Prostate gland (tissue), 2 donors: ENCODE measurements around the gene PSMA2. TPM values are rescaled to one million over a fixed set of nuclear protein-coding genes. Genes with fewer than 3 reads are reported as not detected.
A peak's percentile ranks its signal among the peaks of the same experiment; 100 is the strongest.

Source experiments
- DNase-seq: peaks from one replicate; pipeline ENCODE4 v3.0.0-alpha.2; 2019; ENCODE audit warnings: low spot score
- H3K27ac ChIP-seq, 2 donors: fragments of 200-600 bp; sonication (generic); 2 replicates each; pipeline ENCODE4 v1.5.1; 2017 to 2019
- H3K27me3 ChIP-seq: fragments of 200-600 bp; sonication (generic); replicated peaks from 2 replicates; pipeline ENCODE4 v1.5.1; 2019; ENCODE audit not compliant: insufficient read depth
- H3K36me3 ChIP-seq, 2 donors: fragments of 200-600 bp; sonication (generic); 1 replicate in 1 of 2; 2 replicates in 1 of 2; pipeline versions ENCODE4 v1.5.1 to v1.8.1; 2017 to 2019
- H3K4me1 ChIP-seq: fragments of 200-600 bp; sonication (generic); replicated peaks from 2 replicates; pipeline ENCODE4 v1.5.1; 2019
- H3K4me3 ChIP-seq, 2 donors: fragments of 200-600 bp; sonication (generic); 2 replicates each; pipeline ENCODE4 v1.5.1; 2017 to 2019
- H3K9me3 ChIP-seq: fragments of 200-600 bp; sonication (generic); 2 replicates; pipeline ENCODE4 v1.5.1; 2017
- POLR2A ChIP-seq: fragments of 450-650 bp; IDR thresholded peaks from one replicate; pipeline ENCODE4 v1.6.1; 2016; ENCODE audit warnings: antibody characterized with exemption, mild to moderate bottlenecking
- POLR2AphosphoS5 ChIP-seq: sonication (generic); formaldehyde crosslinking; IDR thresholded peaks from one replicate; pipeline ENCODE4 v1.6.1; 2017; ENCODE audit warnings: antibody characterized with exemption
- WGBS: methylation state at CpG from one replicate; pipeline ENCODE4 v1.1.5; 2018; 5-methylcytosine and 5-hydroxymethylcytosine counted together
- intact Hi-C: fragments of 100-400 bp; cut with DNase I; formaldehyde crosslinking; loops from one replicate; pipeline ENCODE4 v1.14.2; 2022
- total RNA-seq, 2 donors: library from RNA; depleted of rRNA; stranded (reverse); fragments of >200 nt; gene quantifications; one replicate each; pipeline ENCODE4 v1.1.0, GENCODE V29; 2016
- TF ChIP-seq, protein P1 (sequence below), 4 experiments: fragments of 200-600 bp in 2 of 4; fragments of 450-650 bp in 2 of 4; sonication (generic) in 2 of 4; IDR thresholded peaks; 1 replicate in 3 of 4; 2 replicates in 1 of 4; pipeline ENCODE4 v1.5.1; 2016 to 2019; ENCODE audit warnings: antibody characterized with exemption in 4 of 4, mild to moderate bottlenecking in 2 of 4, moderate library complexity in 2 of 4

Gene PSMA2
- total RNA-seq, 2 donors from 2014 or later: 56.2 to 79.1 TPM

DNA sequence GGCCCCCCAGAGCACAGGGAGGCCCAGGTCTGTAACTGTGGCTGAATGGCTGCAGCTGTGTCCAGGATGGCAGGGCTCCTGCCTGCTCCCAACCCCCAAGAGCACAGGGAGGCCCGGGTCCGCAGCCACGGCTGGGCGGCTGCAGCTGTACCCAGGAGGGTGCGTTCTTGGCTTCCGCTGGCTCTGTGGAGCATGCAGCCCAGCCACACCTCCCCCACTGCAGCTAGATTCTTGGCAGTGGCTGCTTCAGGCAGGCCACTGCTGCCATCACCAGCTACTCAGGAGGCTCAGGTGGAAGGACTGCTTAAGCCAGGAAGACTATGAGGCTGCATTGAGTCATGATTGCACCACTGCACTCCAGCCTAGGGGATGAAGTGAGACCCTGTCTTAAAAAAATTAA is 48.0 kb downstream of the PSMA2 start:
- peak overlapping the region in 1 of 2 donors; percentile 8 for H3K27ac ChIP-seq
- H3K9me3 ChIP-seq: no peaks in the 10 kb centered on the region
- intact Hi-C loops: no loop called here
- H3K36me3 ChIP-seq: no peaks in the 10 kb centered on the region
- no peak overlapping the region for H3K4me3 ChIP-seq
- TF ChIP-seq POLR2A: no peak
- peak; percentile 67 for TF ChIP-seq POLR2AphosphoS5
- WGBS: no CpG with 5 or more reads among the region's 6 CpGs
- no peaks in the 10 kb centered on the region for H3K27me3 ChIP-seq
- peak; percentile 63 for DNase-seq
- H3K4me1 ChIP-seq: no peaks in the 10 kb centered on the region

- DNase-seq: no peak
- H3K27me3 ChIP-seq: no peaks in the 10 kb centered on the region
- intact Hi-C loops: no loop called here
- H3K9me3 ChIP-seq: no peaks in the 10 kb centered on the region
- 67% methylated on average over 2 of the region's 2 CpGs for WGBS
- H3K4me1 ChIP-seq: no peaks in the 10 kb centered on the region
- no peak overlapping the region for H3K4me3 ChIP-seq
- TF ChIP-seq, protein P1, sequence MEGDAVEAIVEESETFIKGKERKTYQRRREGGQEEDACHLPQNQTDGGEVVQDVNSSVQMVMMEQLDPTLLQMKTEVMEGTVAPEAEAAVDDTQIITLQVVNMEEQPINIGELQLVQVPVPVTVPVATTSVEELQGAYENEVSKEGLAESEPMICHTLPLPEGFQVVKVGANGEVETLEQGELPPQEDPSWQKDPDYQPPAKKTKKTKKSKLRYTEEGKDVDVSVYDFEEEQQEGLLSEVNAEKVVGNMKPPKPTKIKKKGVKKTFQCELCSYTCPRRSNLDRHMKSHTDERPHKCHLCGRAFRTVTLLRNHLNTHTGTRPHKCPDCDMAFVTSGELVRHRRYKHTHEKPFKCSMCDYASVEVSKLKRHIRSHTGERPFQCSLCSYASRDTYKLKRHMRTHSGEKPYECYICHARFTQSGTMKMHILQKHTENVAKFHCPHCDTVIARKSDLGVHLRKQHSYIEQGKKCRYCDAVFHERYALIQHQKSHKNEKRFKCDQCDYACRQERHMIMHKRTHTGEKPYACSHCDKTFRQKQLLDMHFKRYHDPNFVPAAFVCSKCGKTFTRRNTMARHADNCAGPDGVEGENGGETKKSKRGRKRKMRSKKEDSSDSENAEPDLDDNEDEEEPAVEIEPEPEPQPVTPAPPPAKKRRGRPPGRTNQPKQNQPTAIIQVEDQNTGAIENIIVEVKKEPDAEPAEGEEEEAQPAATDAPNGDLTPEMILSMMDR (IDR thresholded peaks at IDR 0.05): no peak
- no peak for TF ChIP-seq POLR2AphosphoS5
- TF ChIP-seq POLR2A: no peak
- H3K27ac ChIP-seq: no peak overlapping the region
- no peaks in the 10 kb centered on the region for H3K36me3 ChIP-seq
These were observed 51.6 kb downstream of the PSMA2 start for GRCh38 chr7:42880392-42880791.

DNA sequence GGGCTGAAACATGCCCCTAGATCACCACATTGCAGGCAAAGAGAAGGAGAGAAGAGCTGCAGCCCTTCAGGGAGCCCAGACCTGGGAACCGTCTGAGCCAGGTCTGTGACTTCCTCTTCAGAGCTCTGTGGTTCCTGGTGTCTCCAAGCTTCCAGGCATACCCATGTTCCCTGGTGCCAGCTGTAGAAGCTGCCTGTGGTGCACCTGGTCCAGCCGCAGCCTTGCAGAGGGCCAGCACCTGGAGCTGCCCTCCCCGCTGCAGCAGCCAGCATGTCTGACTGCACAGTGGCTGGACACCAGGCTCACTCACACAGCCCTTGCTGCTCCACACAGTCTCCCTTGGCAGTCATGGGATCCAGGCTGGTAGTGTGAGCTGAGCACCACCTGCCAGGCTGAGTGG is 53.7 kb downstream of the PSMA2 start:
- H3K4me1 ChIP-seq: no peaks in the 10 kb centered on the region
- intact Hi-C loops: no loop called here
- 78% methylated on average over 3 of the region's 3 CpGs for WGBS
- no peak overlapping the region for H3K4me3 ChIP-seq
- no peaks in the 10 kb centered on the region for H3K27me3 ChIP-seq
- DNase-seq: no peak
- no peaks in the 10 kb centered on the region for H3K9me3 ChIP-seq
- no peaks in the 10 kb centered on the region for H3K36me3 ChIP-seq
- TF ChIP-seq POLR2AphosphoS5 (no peak), POLR2A (no peak)
- TF ChIP-seq, protein P1 (IDR thresholded peaks at IDR 0.05): no peak
- no peak overlapping the region for H3K27ac ChIP-seq

GRCh38 chr7:42877862-42878261 is 54.1 kb downstream of the PSMA2 start:
- 89% methylated on average over 2 of the region's 2 CpGs for WGBS
- TF ChIP-seq POLR2A (no peak), POLR2AphosphoS5 (no peak)
- TF ChIP-seq, protein P1 (IDR thresholded peaks at IDR 0.05): no peak
- intact Hi-C loops: no loop called here

DNA sequence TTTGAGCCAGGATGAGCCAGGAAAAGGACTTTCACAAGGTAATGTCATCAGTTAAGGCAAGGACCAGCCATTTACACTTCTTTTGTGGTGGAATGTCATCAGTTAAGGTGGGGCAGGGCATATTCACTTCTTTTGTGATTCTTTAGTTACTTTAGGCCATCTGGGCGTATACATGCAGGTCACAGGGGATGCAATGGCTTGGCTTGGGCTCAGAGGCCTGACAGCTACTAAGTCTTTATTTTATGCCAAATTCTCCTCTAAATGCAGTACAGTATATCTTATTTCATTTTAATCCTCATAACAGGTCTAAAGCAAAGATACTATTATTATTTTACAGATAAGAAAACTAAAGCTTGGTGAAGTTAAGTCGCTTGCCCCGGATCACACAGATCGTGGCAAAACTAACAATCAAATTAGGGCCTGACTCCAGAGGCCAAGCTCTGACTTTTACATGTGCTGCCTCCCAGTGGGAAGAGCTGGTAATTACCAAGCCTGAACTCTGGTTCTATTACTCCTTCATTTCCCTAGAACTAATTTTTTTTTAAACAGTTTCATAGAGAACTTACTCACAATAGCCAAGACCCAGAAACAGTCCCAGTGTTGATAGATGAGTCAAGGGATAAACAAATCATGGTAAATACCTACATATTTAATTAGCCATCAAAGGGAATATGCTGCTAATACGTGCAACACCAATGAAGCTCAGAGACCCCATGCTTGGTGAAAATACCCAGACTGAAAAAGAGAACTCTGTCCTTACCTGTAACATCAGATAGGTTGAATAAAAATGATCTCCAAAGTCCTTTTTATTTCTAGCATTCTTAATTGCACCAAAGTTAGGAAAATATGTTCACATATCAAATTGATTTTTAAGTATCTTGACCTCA is 55.5 kb downstream of the PSMA2 start:
- DNase-seq: peak; percentile 61
- TF ChIP-seq, protein P1 (IDR thresholded peaks at IDR 0.05): peak; percentile 50 to 86 (median 82)
- TF ChIP-seq POLR2AphosphoS5: peak; percentile 43
- TF ChIP-seq POLR2A: no peak
- WGBS: 34% methylated on average over 5 of the region's 5 CpGs

More at GRCh38 chr7:42877862-42878261, 54.1 kb downstream of the PSMA2 start:
- DNase-seq: no peak
- Histone ChIP-seq H3K4me3 (no peak overlapping the region), H3K36me3 (no peaks in the 10 kb centered on the region), H3K27me3 (no peaks in the 10 kb centered on the region), H3K4me1 (no peaks in the 10 kb centered on the region), H3K27ac (no peak overlapping the region), H3K9me3 (no peaks in the 10 kb centered on the region)

More for the DNA sequence above, 55.5 kb downstream of the PSMA2 start:
- Histone ChIP-seq H3K36me3 (no peaks in the 10 kb centered on the region), H3K4me1 (no peaks in the 10 kb centered on the region), H3K27me3 (no peaks in the 10 kb centered on the region), H3K9me3 (no peaks in the 10 kb centered on the region), H3K27ac (peak overlapping the region in 1 of 2 donors; percentile 16), H3K4me3 (no peak overlapping the region)
- intact Hi-C loops: no loop called here
